Gastrocnemius medialis (tissue), 4 donors: ENCODE data around the gene GRIA3.

ENCODE experiments used
- CTCF ChIP-seq, 5 experiments: fragments of 450-650 bp in 3 of 5; fragments of 200-600 bp in 2 of 5; sonication (generic) in 2 of 5; IDR thresholded peaks in 4 of 5; conservative IDR thresholded peaks in 1 of 5; 1 replicate in 4 of 5; 2 replicates in 1 of 5; pipeline ENCODE4 v1.5.1; 2016 to 2019; ENCODE audit warnings: antibody characterized with exemption in 5 of 5, mild to moderate bottlenecking in 3 of 5, moderate library complexity in 3 of 5
- POLR2A ChIP-seq, 2 donors: fragments of 450-650 bp; IDR thresholded peaks; one replicate each; pipeline ENCODE4 v1.6.1; 2017; ENCODE audit warnings: antibody characterized with exemption in 2 of 2, mild to moderate bottlenecking in 2 of 2, moderate library complexity in 2 of 2

- TF ChIP-seq CTCF (IDR thresholded peaks at IDR 0.05 in 4 of 5, conservative IDR thresholded peaks at IDR 0.05 in 1 of 5) (no peak), POLR2A (IDR thresholded peaks at IDR 0.05) (no peak)
Observed at GRCh38 chrX:123277821-123278220, 93.7 kb downstream of the GRIA3 start.
